Ishikawa (cell line): Measurements from ENCODE around the gene TLE1.

Experiments
- CREB1 ChIP-seq: IDR thresholded peaks from 2 replicates; pipeline ENCODE4 v1.6.1; 2012; ENCODE audit warnings: low read depth
- EP300 ChIP-seq: IDR thresholded peaks from 2 replicates; pipeline ENCODE4 v1.6.1; 2012; ENCODE audit warnings: borderline replicate concordance
- MAX ChIP-seq: IDR thresholded peaks from 2 replicates; pipeline ENCODE4 v1.6.1; 2012
- NFIC ChIP-seq: IDR thresholded peaks from 2 replicates; pipeline ENCODE4 v1.6.1; 2012
- REST ChIP-seq: IDR thresholded peaks from 2 replicates; pipeline ENCODE4 v1.6.1; 2012; ENCODE audit warnings: low read depth, mild to moderate bottlenecking

- TF ChIP-seq EP300 (no peak), MAX (no peak), REST (no peak), CREB1 (no peak), NFIC (no peak)
Measured at GRCh38 chr9:81608289-81608657, 81.1 kb downstream of the TLE1 start.
